HG03139 (cell line): ENCODE data around the gene MRPS34.

ENCODE experiments used
- ATAC-seq: cut with Tn5 transposase; IDR thresholded peaks from one replicate; pipeline ENCODE4 v1.9.1; 2021; ENCODE audit not compliant: unreplicated experiment

MRPS34 gene

GRCh38 chr16:1731603-1732002, 41.3 kb downstream of the MRPS34 start:
- no peak for ATAC-seq

- ATAC-seq, result no peak
Measured at GRCh38 chr16:1731073-1731472, 41.9 kb downstream of the MRPS34 start.

- ATAC-seq, result no peak
Measured at GRCh38 chr16:1729445-1729844, 43.5 kb downstream of the MRPS34 start.

GRCh38 chr16:1729026-1729425, 43.9 kb downstream of the MRPS34 start:
- ATAC-seq, result no peak

- ATAC-seq, result no peak
Measured at GRCh38 chr16:1727651-1728624, 45.0 kb downstream of the MRPS34 start.

GRCh38 chr16:1726661-1727502, 46.1 kb downstream of the MRPS34 start:
- no peak for ATAC-seq

- no peak for ATAC-seq
Measured at GRCh38 chr16:1724491-1724890, 48.4 kb downstream of the MRPS34 start.

- ATAC-seq, result no peak
Measured at GRCh38 chr16:1723450-1724147, 49.3 kb downstream of the MRPS34 start.
